SJCRH30 (cell line): ENCODE data around the gene ACOX1. TPM values are rescaled to one million over a fixed set of nuclear protein-coding genes. Genes with fewer than 3 reads are reported as not detected.

Experiments used
- DNase-seq, 2 experiments: peaks; one replicate each; pipeline ENCODE4 v3.0.0-alpha.2; 2015 to 2020
- H3K27ac ChIP-seq: fragments of 250-450 bp; sonication (Bioruptor Pico); 2 replicates; pipeline ENCODE4 v1.5.1; 2020; ENCODE audit warnings: mild to moderate bottlenecking, moderate library complexity
- H3K27me3 ChIP-seq: fragments of 250-450 bp; sonication (Bioruptor Pico); 2 replicates; pipeline ENCODE4 v1.5.1; 2020; ENCODE audit warnings: mild to moderate bottlenecking, moderate library complexity
- H3K36me3 ChIP-seq: fragments of 250-450 bp; sonication (Bioruptor Pico); 2 replicates; pipeline ENCODE4 v1.5.1; 2020; ENCODE audit warnings: mild to moderate bottlenecking, moderate library complexity
- H3K4me1 ChIP-seq: fragments of 250-450 bp; sonication (Bioruptor Pico); 2 replicates; pipeline ENCODE4 v1.5.1; 2020; ENCODE audit warnings: mild to moderate bottlenecking, moderate library complexity
- H3K4me3 ChIP-seq: fragments of 250-450 bp; sonication (Bioruptor Pico); 2 replicates; pipeline ENCODE4 v1.5.1; 2020; ENCODE audit warnings: mild to moderate bottlenecking, moderate library complexity
- H3K9me3 ChIP-seq: fragments of 250-450 bp; sonication (Bioruptor Pico); replicated peaks from 2 replicates; pipeline ENCODE4 v1.5.1; 2020; ENCODE audit warnings: mild to moderate bottlenecking, moderate library complexity
- total RNA-seq: library from RNA; depleted of rRNA; stranded (reverse); fragments of >200 nt; shearing (Covaris generic); gene quantifications from 2 replicates; pipeline ENCODE4 v1.2.3, GENCODE V29; 2014

The ACOX1 gene
- total RNA-seq, 1 experiment from 2014 or later = 34.8 TPM

DNA sequence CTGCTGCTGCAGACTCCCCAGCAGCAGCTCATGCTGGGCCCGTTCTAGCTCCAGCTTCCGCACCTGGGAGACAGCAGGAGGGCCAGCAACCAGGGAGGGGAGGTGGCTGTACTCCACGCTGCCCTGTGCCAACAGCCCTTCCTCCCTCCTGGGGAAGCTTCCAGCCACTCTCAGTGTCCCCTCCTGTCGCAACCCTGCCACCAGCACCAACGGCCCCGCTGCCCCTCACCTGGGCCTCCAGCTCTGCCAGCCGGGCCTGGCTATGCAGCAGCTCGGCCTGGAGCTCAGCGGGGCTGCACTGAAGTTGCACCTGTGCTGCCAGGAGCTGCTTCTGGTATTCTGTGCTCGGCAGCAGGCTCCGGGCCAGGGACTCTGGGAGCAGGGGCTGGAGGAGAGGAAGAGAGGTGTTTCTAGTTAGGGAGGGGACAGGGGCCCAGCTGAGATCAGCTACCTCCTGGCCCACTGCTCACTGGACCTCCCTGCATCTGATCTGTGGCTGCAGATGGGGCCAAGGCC lies 58.9 kb downstream of the ACOX1 start:
- H3K4me1 ChIP-seq = peaks cover 8% of the 10 kb centered on the region; the same call in 1 of the 2 replicates
- H3K27ac ChIP-seq = no peak overlapping the region
- no peak for DNase-seq
- H3K27me3 ChIP-seq = no peaks in the 10 kb centered on the region
- no peak overlapping the region for H3K4me3 ChIP-seq
- no peaks in the 10 kb centered on the region for H3K36me3 ChIP-seq
- no peaks in the 10 kb centered on the region for H3K9me3 ChIP-seq

DNA sequence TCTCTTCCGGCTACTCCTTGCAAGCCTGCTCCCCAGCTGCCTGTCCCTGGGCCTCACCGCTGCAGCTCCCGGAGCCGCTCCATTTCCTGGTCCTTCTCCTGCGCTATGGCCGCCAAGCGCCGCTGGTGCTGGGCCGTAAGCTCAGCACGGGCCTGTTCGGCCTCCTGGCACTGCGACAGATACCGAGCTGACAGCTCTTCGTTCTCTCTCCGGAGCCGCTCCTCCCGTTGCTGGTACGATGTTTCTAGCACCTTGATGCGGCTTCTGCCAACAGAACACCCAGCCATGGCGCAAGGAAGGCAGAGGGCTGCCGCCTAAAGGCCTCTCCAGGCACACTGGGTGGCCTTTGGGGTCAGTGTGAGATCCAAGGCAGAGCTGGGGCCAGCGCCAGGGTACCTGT lies 59.4 kb downstream of the ACOX1 start:
- H3K27me3 ChIP-seq = no peaks in the 10 kb centered on the region
- no peaks in the 10 kb centered on the region for H3K36me3 ChIP-seq
- no peak overlapping the region for H3K4me3 ChIP-seq
- no peak for DNase-seq
- H3K9me3 ChIP-seq = no peaks in the 10 kb centered on the region
- no peak overlapping the region for H3K27ac ChIP-seq
- H3K4me1 ChIP-seq = peaks cover 8% of the 10 kb centered on the region; the same call in 1 of the 2 replicates

DNA sequence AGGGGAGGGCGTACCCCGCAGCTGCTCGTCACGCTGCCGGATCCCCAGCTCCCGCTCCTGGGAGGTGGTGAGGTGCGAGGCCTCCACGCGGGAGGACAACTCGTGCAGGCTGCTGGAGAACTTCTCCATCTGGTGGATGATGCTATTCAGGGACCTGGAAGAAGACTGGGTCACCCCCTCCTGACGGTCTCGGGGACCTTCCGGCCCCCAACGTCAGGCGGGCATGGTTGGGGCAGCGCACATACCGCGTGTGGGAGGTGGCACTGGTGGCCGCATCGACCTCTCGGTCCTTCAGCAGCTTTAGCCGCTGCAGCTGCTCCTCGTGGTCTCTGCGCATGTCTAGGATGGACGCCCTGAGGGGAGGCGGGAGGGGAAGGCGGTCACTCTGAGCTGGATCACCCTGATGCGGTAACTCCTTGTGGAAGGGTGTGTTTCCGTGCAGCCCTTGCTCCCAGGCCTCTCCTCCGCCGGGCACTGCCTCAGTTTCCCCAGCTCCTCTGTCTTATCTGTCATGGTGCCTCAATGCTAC lies 61.0 kb downstream of the ACOX1 start:
- no peak overlapping the region; the same call in 1 of the 2 replicates for H3K4me3 ChIP-seq
- no peaks in the 10 kb centered on the region for H3K27me3 ChIP-seq

DNA sequence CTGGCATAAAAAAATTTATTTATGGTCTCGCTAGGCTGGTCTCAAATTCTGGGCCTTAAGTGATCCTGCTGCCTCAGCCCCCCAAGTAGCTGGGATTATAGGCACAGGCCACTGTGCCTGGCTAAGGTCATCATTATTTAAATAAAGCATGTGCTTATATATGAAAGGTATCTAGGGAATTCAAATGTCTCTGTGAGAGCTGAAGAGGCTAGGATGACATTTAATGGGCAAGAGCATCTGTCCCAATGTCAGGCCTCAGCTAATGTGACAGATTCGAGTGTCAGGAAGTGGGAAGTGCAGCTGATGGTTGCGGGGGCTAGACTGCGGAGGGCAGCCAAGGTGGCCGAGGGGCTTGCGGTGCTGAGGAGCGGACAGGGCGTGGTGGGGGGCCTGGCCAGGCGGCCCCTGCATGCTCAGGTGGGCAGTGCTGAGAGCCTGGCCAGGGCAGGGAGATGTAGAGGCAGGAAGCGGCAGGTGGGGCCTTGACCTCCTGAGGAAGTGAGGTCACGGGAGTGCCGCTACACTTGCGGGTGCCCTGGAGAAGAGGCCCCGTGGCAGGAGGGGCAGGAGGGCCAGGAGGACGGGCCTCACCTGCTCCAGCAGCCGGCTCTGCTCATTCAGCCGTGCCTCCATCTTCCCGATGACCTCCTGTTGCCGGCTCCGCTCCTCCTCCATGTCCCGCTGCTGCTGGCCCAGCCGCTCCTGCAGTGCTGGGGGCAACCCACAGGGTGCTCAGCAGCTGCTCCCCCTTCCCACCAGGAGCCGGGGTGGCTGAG lies 61.6 kb downstream of the ACOX1 start:
- Histone ChIP-seq H3K4me3 (peak overlapping the region; percentile 6; the same call in 1 of the 2 replicates), H3K27me3 (no peaks in the 10 kb centered on the region), H3K27ac (peak overlapping the region; percentile 53), H3K9me3 (no peaks in the 10 kb centered on the region), H3K36me3 (no peaks in the 10 kb centered on the region), H3K4me1 (peaks cover 8% of the 10 kb centered on the region; the same call in 1 of the 2 replicates)
- DNase-seq = peak; percentile 74 to 81

More for the DNA sequence above, 61.0 kb downstream of the ACOX1 start:
- Histone ChIP-seq H3K4me1 (peaks cover 8% of the 10 kb centered on the region; the same call in 1 of the 2 replicates), H3K9me3 (no peaks in the 10 kb centered on the region), H3K36me3 (no peaks in the 10 kb centered on the region), H3K27ac (peak overlapping the region; percentile 53)
- peak; percentile 55 to 57 for DNase-seq

GRCh38 chr17:75915268-75915667 lies 63.7 kb downstream of the ACOX1 start:
- Histone ChIP-seq H3K27ac (no peak overlapping the region), H3K4me1 (peaks cover 11% of the 10 kb centered on the region; the same call in 1 of the 2 replicates), H3K9me3 (no peaks in the 10 kb centered on the region), H3K36me3 (no peaks in the 10 kb centered on the region), H3K27me3 (no peaks in the 10 kb centered on the region), H3K4me3 (no peak overlapping the region)
- no peak for DNase-seq

DNA sequence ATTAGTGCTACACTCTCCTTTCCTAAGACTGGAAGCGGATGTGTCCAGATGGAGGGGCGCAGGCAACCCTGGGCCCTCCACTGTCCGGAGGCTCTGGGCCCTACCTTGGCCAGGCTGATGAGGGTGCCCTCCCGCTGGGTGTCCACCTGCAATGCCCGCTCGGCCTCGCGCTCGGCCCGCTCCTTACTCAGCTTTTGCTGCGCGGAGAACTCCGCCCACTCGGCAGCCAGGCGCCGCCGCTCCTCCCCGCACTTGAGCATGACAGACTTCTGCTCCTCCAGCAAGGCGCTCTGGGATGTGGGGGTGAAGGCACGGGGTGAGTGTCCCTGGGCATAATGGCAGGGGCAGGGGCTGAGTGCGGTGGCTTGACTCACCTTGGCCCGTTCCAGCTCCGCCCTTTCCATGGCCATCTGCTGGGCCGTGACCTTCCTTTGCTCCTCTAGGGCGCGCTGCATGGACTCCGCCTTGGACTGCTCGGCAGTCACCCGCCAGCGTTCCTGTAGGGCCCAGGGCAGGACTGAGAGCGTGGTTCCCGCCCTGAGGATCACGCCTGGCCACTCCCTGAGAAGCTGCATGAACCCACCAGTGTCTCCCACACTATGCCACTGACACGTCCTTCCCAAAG lies 64.2 kb downstream of the ACOX1 start:
- Histone ChIP-seq H3K4me3 (no peak overlapping the region), H3K9me3 (no peaks in the 10 kb centered on the region), H3K27ac (no peak overlapping the region), H3K36me3 (no peaks in the 10 kb centered on the region), H3K27me3 (no peaks in the 10 kb centered on the region), H3K4me1 (peaks cover 11% of the 10 kb centered on the region; the same call in 1 of the 2 replicates)
- no peak for DNase-seq

DNA sequence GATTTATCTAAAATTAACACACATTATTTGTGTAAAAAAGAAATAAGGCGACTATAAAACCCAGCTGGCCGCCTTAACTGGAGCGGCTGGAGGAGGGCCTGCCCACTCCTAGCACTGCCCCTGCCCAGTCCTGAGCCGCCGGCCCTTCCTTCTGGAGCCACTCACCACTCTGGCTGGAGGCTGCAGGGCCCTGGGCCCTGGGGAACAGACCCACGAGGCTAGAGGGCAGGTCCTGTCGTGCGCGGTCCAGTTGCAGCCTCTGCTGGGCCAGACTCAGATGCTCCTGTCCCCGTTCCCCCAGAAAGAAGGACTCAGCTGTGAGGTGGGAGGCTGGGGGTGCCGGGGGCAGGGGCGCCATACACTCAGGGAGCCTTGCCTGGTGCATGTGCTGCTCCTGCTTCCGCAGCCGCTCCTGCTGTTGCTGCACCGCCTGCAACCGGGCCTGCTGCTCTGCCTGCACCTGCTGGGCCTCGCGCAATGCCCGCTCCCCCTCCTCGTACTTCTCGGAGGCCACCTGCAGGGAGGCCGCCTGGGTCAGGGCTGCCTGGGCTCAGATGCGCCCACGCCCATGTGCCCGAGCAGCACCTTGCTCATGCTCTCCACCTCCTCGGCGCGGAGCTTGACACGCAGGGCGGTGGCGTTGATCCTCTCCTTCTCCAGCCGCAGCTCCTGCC lies 65.3 kb downstream of the ACOX1 start:
- H3K27ac ChIP-seq = no peak overlapping the region
- no peak overlapping the region for H3K4me3 ChIP-seq
- no peaks in the 10 kb centered on the region for H3K9me3 ChIP-seq
- peaks cover 11% of the 10 kb centered on the region; the same call in 1 of the 2 replicates for H3K4me1 ChIP-seq
- H3K27me3 ChIP-seq = no peaks in the 10 kb centered on the region
- H3K36me3 ChIP-seq = no peaks in the 10 kb centered on the region
- DNase-seq = no peak

DNA sequence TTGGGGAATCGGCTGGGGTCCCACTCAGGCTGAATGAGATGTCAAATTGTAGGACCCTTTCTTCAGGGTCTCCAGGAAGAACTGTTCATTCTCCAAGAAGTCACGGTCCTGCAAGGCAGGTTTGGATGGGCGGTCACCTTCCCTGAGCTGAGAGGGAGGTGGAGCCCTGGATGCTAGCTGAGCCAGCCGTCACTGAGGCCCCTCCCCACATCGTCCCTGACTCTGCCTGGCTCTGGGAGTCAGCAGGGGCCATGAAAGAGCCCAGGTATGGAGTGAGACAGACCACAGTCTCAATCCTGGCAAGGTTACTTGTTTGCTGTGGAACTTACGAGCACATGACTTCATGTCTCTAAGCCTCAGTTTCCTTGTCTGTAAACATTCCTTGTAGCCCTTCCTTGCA lies 68.3 kb downstream of the ACOX1 start:
- no peak for DNase-seq
- Histone ChIP-seq H3K27me3 (no peaks in the 10 kb centered on the region), H3K4me1 (0 out of 2 replicates have a peak, but pooled peaks cover 7% of the 10 kb centered on the region), H3K9me3 (no peaks in the 10 kb centered on the region), H3K36me3 (no peaks in the 10 kb centered on the region), H3K27ac (no peak overlapping the region), H3K4me3 (no peak overlapping the region)

DNA sequence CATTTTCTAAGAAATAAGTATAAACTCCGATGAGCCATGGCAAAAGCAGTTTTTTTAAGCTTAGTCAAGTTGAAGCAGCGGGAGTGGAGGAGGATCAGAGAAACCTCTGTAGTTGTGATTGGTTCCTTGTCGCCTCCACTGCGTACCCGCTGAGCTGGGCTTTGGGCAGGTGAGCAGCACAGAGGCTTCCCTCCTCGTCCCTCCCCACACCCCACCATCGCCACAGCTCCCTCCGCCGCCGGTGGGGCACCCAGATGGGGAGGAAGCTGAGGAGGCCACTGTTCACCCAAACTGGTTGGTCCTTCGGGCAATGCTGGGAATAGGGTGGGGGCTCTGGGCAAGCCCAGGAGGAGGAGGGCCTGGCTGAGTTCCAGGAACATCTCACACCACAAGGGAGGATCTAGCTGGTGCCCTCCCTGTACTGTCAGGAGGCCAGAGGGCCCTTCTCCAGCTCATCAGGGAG lies 69.1 kb downstream of the ACOX1 start:
- no peaks in the 10 kb centered on the region for H3K36me3 ChIP-seq
- DNase-seq = no peak
- no peak overlapping the region for H3K4me3 ChIP-seq
- no peaks in the 10 kb centered on the region for H3K9me3 ChIP-seq
- no peak overlapping the region for H3K27ac ChIP-seq
- H3K4me1 ChIP-seq = 0 out of 2 replicates have a peak, but pooled peaks cover 7% of the 10 kb centered on the region
- H3K27me3 ChIP-seq = no peaks in the 10 kb centered on the region

GRCh38 chr17:75909051-75909811 lies 69.7 kb downstream of the ACOX1 start:
- Histone ChIP-seq H3K9me3 (no peaks in the 10 kb centered on the region), H3K27ac (no peak overlapping the region), H3K4me1 (0 out of 2 replicates have a peak, but pooled peaks cover 7% of the 10 kb centered on the region), H3K27me3 (no peaks in the 10 kb centered on the region), H3K36me3 (no peaks in the 10 kb centered on the region), H3K4me3 (no peak overlapping the region)
- no peak for DNase-seq

DNA sequence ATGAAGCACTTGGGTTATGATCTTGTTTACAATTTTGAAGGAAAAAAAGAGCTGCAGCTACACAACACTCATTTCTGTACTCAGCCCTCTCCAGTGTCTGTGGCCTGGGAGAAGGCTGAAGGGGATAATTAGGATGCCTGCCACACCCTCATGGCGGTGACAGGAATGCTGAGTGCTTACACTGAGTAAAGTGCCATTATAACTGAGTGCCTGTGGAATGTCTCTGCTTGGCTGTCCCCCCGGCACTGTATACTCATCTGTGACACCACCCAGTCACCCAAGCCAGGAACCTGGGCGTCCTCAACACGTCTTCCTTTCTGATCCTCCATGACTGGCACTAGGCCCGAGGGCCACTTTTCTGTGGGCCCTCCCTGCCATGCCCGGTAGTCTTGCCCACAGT lies 70.8 kb downstream of the ACOX1 start:
- Histone ChIP-seq H3K4me1 (0 out of 2 replicates have a peak, but pooled peaks cover 7% of the 10 kb centered on the region), H3K27me3 (no peaks in the 10 kb centered on the region), H3K27ac (no peak overlapping the region), H3K4me3 (no peak overlapping the region), H3K9me3 (no peaks in the 10 kb centered on the region), H3K36me3 (no peaks in the 10 kb centered on the region)
- no peak for DNase-seq

DNA sequence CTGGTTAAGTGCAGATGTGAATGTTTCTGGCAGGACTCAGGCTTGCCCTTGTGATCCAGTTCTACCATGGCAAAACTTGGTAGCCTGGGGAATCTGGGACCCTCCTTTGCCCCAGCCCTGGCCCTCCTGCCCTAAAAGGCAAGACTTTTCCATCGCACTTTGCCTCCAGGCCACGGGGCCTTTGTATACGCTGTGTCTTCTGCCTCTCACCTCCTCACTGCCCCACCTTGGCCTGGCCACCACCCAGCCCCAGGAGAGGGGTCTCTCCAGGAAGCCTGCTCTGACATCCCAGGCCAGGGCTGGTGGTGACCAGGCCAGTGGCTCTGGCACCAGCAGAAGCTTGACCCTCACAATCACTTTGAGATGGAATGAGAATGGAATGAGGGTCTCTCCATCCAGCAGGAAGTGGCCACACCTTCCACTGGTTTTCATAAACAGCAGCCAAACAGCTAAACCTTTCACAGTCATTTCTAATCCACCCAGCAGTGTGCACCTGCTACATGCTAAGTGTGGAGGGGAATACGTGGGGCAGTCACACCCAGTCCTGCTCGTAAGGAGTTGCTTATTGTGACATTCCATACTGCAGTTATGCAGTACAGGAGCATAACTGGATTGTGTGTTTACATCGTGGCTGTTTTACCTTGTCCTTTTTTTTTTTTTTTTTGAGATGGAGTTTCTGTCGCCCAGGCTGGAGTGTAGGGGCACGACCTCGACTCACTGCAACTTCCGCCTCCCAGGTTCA lies 72.7 kb downstream of the ACOX1 start:
- Histone ChIP-seq H3K27ac (no peak overlapping the region), H3K4me1 (0 out of 2 replicates have a peak, but pooled peaks cover 7% of the 10 kb centered on the region), H3K9me3 (no peaks in the 10 kb centered on the region), H3K27me3 (no peaks in the 10 kb centered on the region), H3K4me3 (no peak overlapping the region), H3K36me3 (peaks cover 5% of the 10 kb centered on the region; the same call in 1 of the 2 replicates)
- no peak for DNase-seq
